Hepatocyte (in vitro differentiated cells): ENCODE data around the gene SLC39A7. TPM values are rescaled to one million over a fixed set of nuclear protein-coding genes. Genes with fewer than 3 reads are reported as not detected.
A peak's percentile ranks its signal among the peaks of the same experiment; 100 is the strongest.

Experiments used
- DNase-seq: peaks from one replicate; pipeline ENCODE4 v3.0.0-alpha.2; 2016; ENCODE audit warnings: low spot score
- H2AFZ ChIP-seq: fragments of 200-600 bp; sonication (generic); 2 replicates; pipeline ENCODE4 v1.6.0; 2016; ENCODE audit warnings: antibody characterized with exemption, mild to moderate bottlenecking
- H3K27ac ChIP-seq: fragments of 200-600 bp; sonication (generic); 2 replicates; pipeline ENCODE4 v1.5.1; 2016; ENCODE audit warnings: mild to moderate bottlenecking
- H3K27me3 ChIP-seq: fragments of 200-600 bp; sonication (generic); 2 replicates; pipeline ENCODE4 v1.6.1; 2016
- H3K36me3 ChIP-seq: fragments of 200-600 bp; sonication (generic); replicated peaks from 2 replicates; pipeline ENCODE4 v1.5.1; 2016; ENCODE audit warnings: low read depth; ENCODE audit not compliant: insufficient read depth
- H3K4me1 ChIP-seq: fragments of 200-600 bp; sonication (generic); 2 replicates; pipeline ENCODE4 v1.5.1; 2016; ENCODE audit warnings: mild to moderate bottlenecking, moderate library complexity; ENCODE audit not compliant: insufficient read depth
- H3K4me2 ChIP-seq: fragments of 200-600 bp; sonication (generic); 2 replicates; pipeline ENCODE4 v1.6.0; 2016
- H3K4me3 ChIP-seq: fragments of 200-600 bp; sonication (generic); 2 replicates; pipeline ENCODE4 v1.5.1; 2016; ENCODE audit warnings: mild to moderate bottlenecking
- H3K79me2 ChIP-seq: fragments of 200-600 bp; sonication (generic); 2 replicates; pipeline ENCODE4 v1.6.0; 2017; ENCODE audit warnings: mild to moderate bottlenecking
- H3K9me2 ChIP-seq: fragments of 200-600 bp; sonication (generic); replicated peaks from 2 replicates; pipeline ENCODE4 v1.6.0; 2017; ENCODE audit warnings: mild to moderate bottlenecking; ENCODE audit not compliant: insufficient read depth
- H3K9me3 ChIP-seq: fragments of 200-600 bp; sonication (generic); 2 replicates; pipeline ENCODE4 v1.5.1; 2016; ENCODE audit warnings: low read depth, mild to moderate bottlenecking
- H4K20me1 ChIP-seq: fragments of 200-600 bp; sonication (generic); 2 replicates; pipeline ENCODE4 v1.6.0; 2016; ENCODE audit warnings: mild to moderate bottlenecking; ENCODE audit not compliant: insufficient read depth, poor library complexity, severe bottlenecking
- CTCF ChIP-seq: fragments of 200-600 bp; sonication (generic); IDR thresholded peaks from 2 replicates; pipeline ENCODE4 v1.5.1; 2016; ENCODE audit warnings: antibody characterized with exemption, mild to moderate bottlenecking; ENCODE audit not compliant: poor library complexity
- EZH2 ChIP-seq: fragments of 200-600 bp; sonication (generic); IDR thresholded peaks from 2 replicates; pipeline ENCODE4 v1.6.1; 2016; ENCODE audit warnings: antibody characterized with exemption, mild to moderate bottlenecking, borderline replicate concordance
- EZH2phosphoT487 ChIP-seq: fragments of 200-600 bp; sonication (generic); IDR thresholded peaks from one replicate; pipeline ENCODE4 v1.6.1; 2018; ENCODE audit warnings: antibody characterized with exemption, mild to moderate bottlenecking, low read depth, moderate library complexity; ENCODE audit not compliant: unreplicated experiment, severe bottlenecking
- WGBS: methylation state at CpG from one replicate; pipeline ENCODE4 v1.1.6; 2016; ENCODE audit warnings: low lambda C conversion rate; ENCODE audit errors: missing lambda C conversion rate; 5-methylcytosine and 5-hydroxymethylcytosine counted together
- polyA plus RNA-seq: library from polyadenylated mRNA; unstranded; fragments of >200 nt; fragmentation: Nextera tagmentation; extraction: Ambion mirVana; gene quantifications from 2 replicates; pipeline ENCODE4 v1.2.1, GENCODE V29; 2016
- total RNA-seq: library from RNA; depleted of rRNA; stranded (reverse); fragments of >200 nt; gene quantifications from 2 replicates; pipeline ENCODE4 v1.2.3, GENCODE V29; 2014

The SLC39A7 gene
- total and polyA plus RNA-seq, 2 experiments from 2014 or later = 55.0 to 130 TPM

- TF ChIP-seq CTCF (peak; percentile 95), EZH2 (no peak), EZH2phosphoT487 (no peak)
- Histone ChIP-seq H3K27ac (peak overlapping the region; percentile 44), H2AFZ (peak overlapping the region; percentile 60), H3K4me1 (peaks cover 5% of the 10 kb centered on the region), H3K4me2 (peak overlapping the region; percentile 86), H3K9me2 (no peaks in the 10 kb centered on the region), H3K9me3 (no peaks in the 10 kb centered on the region), H3K79me2 (no peaks in the 10 kb centered on the region), H4K20me1 (no peaks in the 10 kb centered on the region), H3K4me3 (peak overlapping the region; percentile 14), H3K36me3 (no peaks in the 10 kb centered on the region), H3K27me3 (no peaks in the 10 kb centered on the region)
- WGBS = 5% methylated on average over 26 of the region's 28 CpGs
- peak; percentile 94 for DNase-seq
These were observed 47.4 kb downstream of the SLC39A7 start for GRCh38 chr6:33247977-33248642.

- WGBS = 8% methylated on average over 18 of the region's 18 CpGs
- H2AFZ ChIP-seq = no peak overlapping the region
- H3K79me2 ChIP-seq = no peaks in the 10 kb centered on the region
- peak overlapping the region; percentile 86 for H3K4me2 ChIP-seq
- H3K9me3 ChIP-seq = no peaks in the 10 kb centered on the region
- H3K4me3 ChIP-seq = peak overlapping the region; percentile 14
- no peaks in the 10 kb centered on the region for H3K9me2 ChIP-seq
- H3K27me3 ChIP-seq = no peaks in the 10 kb centered on the region
- DNase-seq = no peak
- H3K27ac ChIP-seq = peak overlapping the region; percentile 44
- peaks cover 5% of the 10 kb centered on the region for H3K4me1 ChIP-seq
- H3K36me3 ChIP-seq = no peaks in the 10 kb centered on the region
- no peaks in the 10 kb centered on the region for H4K20me1 ChIP-seq
- TF ChIP-seq CTCF (no peak), EZH2phosphoT487 (no peak), EZH2 (no peak)
These were observed 47.9 kb downstream of the SLC39A7 start for GRCh38 chr6:33248643-33248931.

GRCh38 chr6:33248932-33249731 lies 48.5 kb downstream of the SLC39A7 start:
- H3K4me3 ChIP-seq = peak overlapping the region; percentile 47
- no peaks in the 10 kb centered on the region for H3K9me3 ChIP-seq
- no peaks in the 10 kb centered on the region for H3K27me3 ChIP-seq
- peaks cover 5% of the 10 kb centered on the region for H3K4me1 ChIP-seq
- H2AFZ ChIP-seq = peak overlapping the region; percentile 60
- peak; percentile 97 for DNase-seq
- H3K36me3 ChIP-seq = no peaks in the 10 kb centered on the region
- H3K4me2 ChIP-seq = peak overlapping the region; percentile 86
- no peak for TF ChIP-seq EZH2phosphoT487
- TF ChIP-seq EZH2 = no peak
- TF ChIP-seq CTCF = no peak
- no peaks in the 10 kb centered on the region for H3K79me2 ChIP-seq
- under 1% methylated on average over 58 of the region's 58 CpGs for WGBS
- no peaks in the 10 kb centered on the region for H3K9me2 ChIP-seq
- no peaks in the 10 kb centered on the region for H4K20me1 ChIP-seq
- H3K27ac ChIP-seq = peak overlapping the region; percentile 85
